Tibial artery (tissue), 4 donors: Measurements from ENCODE around the gene ZNF823.
A peak's percentile ranks its signal among the peaks of the same experiment; 100 is the strongest.
"Not testable (repeated sequence)": the region's sequence is repeated elsewhere in the genome, so short reads cannot be mapped to it uniquely, and the experiment has no call there.

Source experiments
- DNase-seq, 2 donors: peaks; one replicate each; pipeline ENCODE4 v3.0.0-alpha.2; 2019
- H3K27ac ChIP-seq, 2 donors: fragments of 200-600 bp; sonication (generic) in 1 of 2; 1 replicate in 1 of 2; 2 replicates in 1 of 2; pipeline ENCODE4 v1.5.1; 2018 to 2019; ENCODE audit warnings: mild to moderate bottlenecking in 1 of 2
- H3K27me3 ChIP-seq, 2 donors: fragments of 200-600 bp; sonication (generic) in 1 of 2; one replicate each; pipeline versions ENCODE4 v1.5.1 to v1.6.0; 2016 to 2019
- H3K36me3 ChIP-seq, 3 donors: fragments of 200-600 bp; sonication (generic) in 2 of 3; one replicate each; pipeline ENCODE4 v1.5.1; 2016 to 2019; ENCODE audit warnings: mild to moderate bottlenecking in 2 of 3
- H3K4me1 ChIP-seq, 4 donors: fragments of 200-600 bp; sonication (generic) in 2 of 4; 1 replicate in 3 of 4; 2 replicates in 1 of 4; pipeline ENCODE4 v1.5.1; 2016 to 2019
- H3K4me3 ChIP-seq, 2 donors: fragments of 200-600 bp; sonication (generic) in 1 of 2; 1 replicate in 1 of 2; 2 replicates in 1 of 2; pipeline ENCODE4 v1.5.1; 2018 to 2019; ENCODE audit warnings: mild to moderate bottlenecking in 2 of 2
- H3K9me3 ChIP-seq, 3 donors: fragments of 200-600 bp; sonication (generic) in 1 of 3; one replicate each; pipeline ENCODE4 v1.5.1; 2016 to 2019
- intact Hi-C: fragments of 100-400 bp; cut with DNase I; formaldehyde crosslinking; loops from one replicate; pipeline ENCODE4 v1.15.0; 2023; ENCODE audit warnings: low total_unique reads
- TF ChIP-seq, protein P1 (sequence below), 2 experiments: fragments of 200-600 bp in 1 of 2; fragments of 450-650 bp in 1 of 2; IDR thresholded peaks; one replicate each; pipeline ENCODE4 v1.5.1; 2017 to 2019; ENCODE audit warnings: antibody characterized with exemption in 2 of 2, mild to moderate bottlenecking in 1 of 2, moderate library complexity in 1 of 2

ZNF823 gene

DNA sequence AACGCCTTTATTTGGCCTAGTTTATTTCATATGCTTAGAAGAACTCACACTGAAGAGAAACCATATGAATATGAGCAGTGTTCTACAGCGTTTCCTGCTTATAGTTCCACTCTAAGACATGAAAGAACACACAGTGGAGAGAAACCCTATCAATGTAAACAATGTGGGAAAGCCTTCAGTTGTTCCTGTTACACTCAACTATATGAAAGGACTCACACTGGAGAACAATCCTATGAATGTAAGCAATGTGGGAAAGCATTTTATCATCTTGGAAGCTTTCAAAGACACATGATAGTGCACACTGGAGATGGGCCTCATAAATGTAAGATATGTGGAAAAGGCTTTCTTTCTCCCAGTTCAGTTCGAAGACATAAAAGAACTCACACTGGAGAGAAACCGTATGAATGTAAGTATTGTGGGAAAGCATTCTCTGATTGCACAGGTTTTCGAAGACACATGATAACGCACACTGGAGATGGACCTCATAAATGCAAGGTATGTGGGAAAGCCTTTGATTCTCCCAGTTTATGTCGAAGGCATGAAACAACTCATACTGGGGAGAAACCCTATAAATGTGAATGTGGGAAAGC, 41.8 kb upstream of the ZNF823 start:
- no peaks in the 10 kb centered on the region for H3K4me1 ChIP-seq
- H3K27me3 ChIP-seq, result no peaks in the 10 kb centered on the region
- intact Hi-C loops, result loop anchor here (5.0 kb wide), 1 partner anchor 1747 kb away; no protein-coding TSS in a partner anchor
- H3K27ac ChIP-seq, result no peak overlapping the region
- peaks cover 70 to 93% (median 90%) of the 10 kb centered on the region in 3 donors for H3K36me3 ChIP-seq
- peaks cover 6 to 100% (median 74%) of the 10 kb centered on the region in 3 donors for H3K9me3 ChIP-seq
- no peak for DNase-seq
- TF ChIP-seq, protein P1, sequence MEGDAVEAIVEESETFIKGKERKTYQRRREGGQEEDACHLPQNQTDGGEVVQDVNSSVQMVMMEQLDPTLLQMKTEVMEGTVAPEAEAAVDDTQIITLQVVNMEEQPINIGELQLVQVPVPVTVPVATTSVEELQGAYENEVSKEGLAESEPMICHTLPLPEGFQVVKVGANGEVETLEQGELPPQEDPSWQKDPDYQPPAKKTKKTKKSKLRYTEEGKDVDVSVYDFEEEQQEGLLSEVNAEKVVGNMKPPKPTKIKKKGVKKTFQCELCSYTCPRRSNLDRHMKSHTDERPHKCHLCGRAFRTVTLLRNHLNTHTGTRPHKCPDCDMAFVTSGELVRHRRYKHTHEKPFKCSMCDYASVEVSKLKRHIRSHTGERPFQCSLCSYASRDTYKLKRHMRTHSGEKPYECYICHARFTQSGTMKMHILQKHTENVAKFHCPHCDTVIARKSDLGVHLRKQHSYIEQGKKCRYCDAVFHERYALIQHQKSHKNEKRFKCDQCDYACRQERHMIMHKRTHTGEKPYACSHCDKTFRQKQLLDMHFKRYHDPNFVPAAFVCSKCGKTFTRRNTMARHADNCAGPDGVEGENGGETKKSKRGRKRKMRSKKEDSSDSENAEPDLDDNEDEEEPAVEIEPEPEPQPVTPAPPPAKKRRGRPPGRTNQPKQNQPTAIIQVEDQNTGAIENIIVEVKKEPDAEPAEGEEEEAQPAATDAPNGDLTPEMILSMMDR (IDR thresholded peaks at IDR 0.05), result no peak
- no peak overlapping the region for H3K4me3 ChIP-seq

- intact Hi-C loops, result not testable (repeated sequence)
- peaks cover 3 to 93% (median 57%) of the 10 kb centered on the region in 3 donors for H3K9me3 ChIP-seq
These were observed 37.9 kb upstream of the ZNF823 start for GRCh38 chr19:11776669-11777068.

GRCh38 chr19:11771520-11771919, 32.8 kb upstream of the ZNF823 start:
- H3K4me1 ChIP-seq, result peaks cover 0 to 15% (median 12%) of the 10 kb centered on the region in 4 donors
- H3K4me3 ChIP-seq, H3K27ac ChIP-seq, H3K27me3 ChIP-seq, DNase-seq, intact Hi-C loops: not testable (repeated sequence)
- peaks cover 1 to 26% (median 11%) of the 10 kb centered on the region in 3 donors for H3K36me3 ChIP-seq
- H3K9me3 ChIP-seq, result peaks cover 0 to 41% (median 21%) of the 10 kb centered on the region in 3 donors

More at GRCh38 chr19:11776669-11777068, 37.9 kb upstream of the ZNF823 start:
- H3K4me3 ChIP-seq, H3K4me1 ChIP-seq, H3K27ac ChIP-seq, DNase-seq, H3K27me3 ChIP-seq: not testable (repeated sequence)
- H3K36me3 ChIP-seq, result peaks cover 53 to 78% (median 63%) of the 10 kb centered on the region in 3 donors

DNA sequence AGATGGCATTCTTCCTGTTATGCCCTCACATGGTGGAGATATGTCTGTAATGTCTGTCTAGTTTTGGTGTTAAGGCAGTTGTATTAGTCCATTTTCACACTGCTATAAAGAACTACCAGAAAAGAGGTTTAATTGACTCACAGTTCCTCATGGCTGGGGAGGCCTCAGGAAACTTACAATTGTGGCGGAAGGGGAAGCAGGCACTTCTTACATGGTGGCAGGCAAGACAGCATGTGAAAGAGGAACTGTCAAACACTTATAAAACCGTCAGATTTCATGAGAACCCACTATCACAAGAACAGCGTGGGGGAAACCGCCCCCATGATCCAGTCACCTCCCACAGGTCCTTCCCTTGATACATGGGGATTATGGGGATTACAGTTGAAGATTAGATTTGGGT, 31.2 kb upstream of the ZNF823 start:
- peaks cover 0 to 13% (median 4%) of the 10 kb centered on the region in 3 donors for H3K36me3 ChIP-seq
- peaks cover 0 to 18% (median 14%) of the 10 kb centered on the region in 4 donors for H3K4me1 ChIP-seq
- TF ChIP-seq, protein P1 (IDR thresholded peaks at IDR 0.05), result no peak
- no peak for DNase-seq
- H3K27me3 ChIP-seq, result no peaks in the 10 kb centered on the region
- no peak overlapping the region for H3K4me3 ChIP-seq
- H3K9me3 ChIP-seq, result peaks cover 0 to 26% (median 8%) of the 10 kb centered on the region in 3 donors
- intact Hi-C loops, result no loop called here
- no peak overlapping the region for H3K27ac ChIP-seq

GRCh38 chr19:11767633-11768133, 28.9 kb upstream of the ZNF823 start:
- peak overlapping the region; percentile 82 to 85 for H3K4me3 ChIP-seq
- peak; percentile 45 to 66 for DNase-seq
- TF ChIP-seq, protein P1 (IDR thresholded peaks at IDR 0.05), result no peak
- peaks cover 0 to 7% (median 0%) of the 10 kb centered on the region in 3 donors for H3K36me3 ChIP-seq
- H3K4me1 ChIP-seq, result peaks cover 0 to 18% (median 14%) of the 10 kb centered on the region in 4 donors
- H3K9me3 ChIP-seq, result peaks cover 0 to 8% (median 0%) of the 10 kb centered on the region in 3 donors
- intact Hi-C loops, result no loop called here
- no peaks in the 10 kb centered on the region for H3K27me3 ChIP-seq
- peak overlapping the region; percentile 97 for H3K27ac ChIP-seq

- TF ChIP-seq, protein P1 (IDR thresholded peaks at IDR 0.05), result no peak
- H3K27ac ChIP-seq, result peak within 1 kb of the TSS; percentile 97
- H3K9me3 ChIP-seq, result peaks cover 0 to under 1% (median 0%) of the 10 kb centered on the region in 3 donors
- no peaks in the 10 kb centered on the region for H3K27me3 ChIP-seq
- DNase-seq, result peak; percentile 99
- peaks cover 0 to 18% (median 14%) of the 10 kb centered on the region in 4 donors for H3K4me1 ChIP-seq
- H3K4me3 ChIP-seq, result peak within 1 kb of the TSS; percentile 82 to 85
- intact Hi-C loops, result loop anchor here (1.0 kb wide), 1 partner anchor 28 kb away; no protein-coding TSS in a partner anchor
- H3K36me3 ChIP-seq, result no peaks in the 10 kb centered on the region
These were observed 28.1 kb upstream of the ZNF823 start, which contains the start of gene ZNF441 for GRCh38 chr19:11766597-11767591. Gene ZNF441 (plus strand): TSS chr19:11767000. CDS start chr19:11767194, 194 bp downstream.
